GM18951 (cell line): Measurements from ENCODE around the gene C1orf159.
"Not testable (repeated sequence)": the region's sequence is repeated elsewhere in the genome, so short reads cannot be mapped to it uniquely, and the experiment has no call there.

Experiments used
- POLR2A ChIP-seq: IDR thresholded peaks from 4 replicates; pipeline ENCODE4 v1.6.1; 2011; ENCODE audit warnings: mild to moderate bottlenecking; ENCODE audit not compliant: insufficient read length, insufficient read depth; ENCODE audit errors: extremely low read depth
- in situ Hi-C: fragments of 300-500 bp; cut with MboI; formaldehyde crosslinking; loops from one replicate; pipeline ENCODE4 v1.12.0; 2022; ENCODE audit warnings: low sequenced_read_pairs, mixed read lengths, inconsistent platforms; ENCODE audit not compliant: unreplicated experiment

C1orf159 gene

DNA sequence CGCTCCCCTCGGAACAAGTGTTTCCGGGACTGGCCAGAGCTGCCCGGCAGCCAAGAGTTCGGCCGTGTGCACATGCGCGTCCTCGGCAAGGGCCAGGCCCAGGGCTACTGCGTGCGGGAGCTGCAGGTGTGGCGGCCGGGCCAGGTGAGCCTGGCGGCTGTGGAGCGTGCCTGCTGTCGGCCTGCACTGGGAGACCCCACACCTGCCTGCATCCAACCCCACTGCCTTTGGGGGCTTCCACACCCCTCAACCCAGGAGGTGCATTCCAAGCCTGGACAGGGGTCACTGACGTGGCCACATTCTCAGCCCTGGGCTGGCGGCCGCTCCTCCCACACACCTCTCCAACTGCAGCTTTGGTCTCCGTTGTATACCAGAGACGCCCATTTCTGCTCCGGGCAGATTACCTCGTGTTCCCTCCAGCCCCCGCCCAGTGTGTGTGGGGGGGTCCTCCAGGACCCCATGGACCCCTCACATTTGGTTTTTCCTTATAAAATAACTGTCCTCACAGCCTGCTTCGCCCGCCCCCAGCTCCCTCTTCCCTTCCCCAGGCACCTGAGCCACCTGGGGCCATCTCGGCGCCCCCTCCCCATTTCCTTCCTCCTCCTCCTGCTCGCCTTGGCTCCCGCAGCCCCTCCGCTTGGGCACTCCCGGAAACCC lies 47.9 kb downstream of the C1orf159 start:
- no peak for TF ChIP-seq POLR2A
- in situ Hi-C loops, result no loop called here

GRCh38 chr1:1067284-1067859 lies 48.5 kb downstream of the C1orf159 start:
- no peak for TF ChIP-seq POLR2A
- in situ Hi-C loops, result no loop called here

GRCh38 chr1:1066403-1067283 lies 49.2 kb downstream of the C1orf159 start:
- in situ Hi-C loops, result no loop called here
- TF ChIP-seq POLR2A, result no peak

GRCh38 chr1:1065940-1066304 lies 50.0 kb downstream of the C1orf159 start:
- in situ Hi-C loops, result not testable (repeated sequence)

GRCh38 chr1:1065265-1065939 lies 50.5 kb downstream of the C1orf159 start:
- in situ Hi-C loops, result no loop called here
- no peak for TF ChIP-seq POLR2A

GRCh38 chr1:1063945-1064831 lies 51.7 kb downstream of the C1orf159 start:
- TF ChIP-seq POLR2A, result peak; percentile 69
- in situ Hi-C loops, result no loop called here

- TF ChIP-seq POLR2A, result no peak
- in situ Hi-C loops, result no loop called here
Observed at GRCh38 chr1:1063261-1063944, 52.5 kb downstream of the C1orf159 start.

GRCh38 chr1:1062348-1063163 lies 53.3 kb downstream of the C1orf159 start:
- in situ Hi-C loops, result no loop called here
- no peak for TF ChIP-seq POLR2A

DNA sequence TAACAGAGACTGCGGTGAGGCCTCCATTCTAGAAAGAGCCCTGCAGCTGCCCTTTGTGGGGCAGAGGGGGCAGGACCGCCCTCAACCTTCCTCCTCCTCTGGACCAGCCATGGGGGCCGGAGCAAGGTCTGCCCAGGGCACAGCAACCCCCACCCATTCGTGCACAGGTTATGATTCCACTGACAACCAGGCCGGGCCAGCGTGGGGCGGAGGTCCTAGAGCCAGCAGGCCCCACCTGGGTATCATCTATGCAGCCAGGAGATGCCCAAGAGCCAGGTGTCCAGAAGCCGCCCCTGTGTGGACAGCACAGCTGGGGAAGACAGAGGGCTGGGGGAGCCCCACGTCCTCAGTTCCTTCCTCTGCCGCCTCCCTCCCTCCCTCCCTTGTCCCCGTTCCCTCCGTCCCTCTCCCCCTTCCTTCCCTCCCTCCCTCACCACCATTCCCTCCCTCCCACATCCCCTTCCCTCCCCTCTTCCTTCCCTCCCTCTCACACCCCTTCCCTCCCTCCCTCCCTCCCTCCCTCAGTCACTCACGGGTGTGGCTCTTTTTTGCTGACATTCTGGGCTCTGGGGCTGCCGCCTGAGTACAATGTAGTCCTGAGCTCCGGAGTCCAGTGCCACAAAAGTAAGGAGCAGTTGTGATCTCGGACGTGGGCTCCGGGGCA lies 54.1 kb downstream of the C1orf159 start:
- in situ Hi-C loops, result no loop called here
- no peak for TF ChIP-seq POLR2A

DNA sequence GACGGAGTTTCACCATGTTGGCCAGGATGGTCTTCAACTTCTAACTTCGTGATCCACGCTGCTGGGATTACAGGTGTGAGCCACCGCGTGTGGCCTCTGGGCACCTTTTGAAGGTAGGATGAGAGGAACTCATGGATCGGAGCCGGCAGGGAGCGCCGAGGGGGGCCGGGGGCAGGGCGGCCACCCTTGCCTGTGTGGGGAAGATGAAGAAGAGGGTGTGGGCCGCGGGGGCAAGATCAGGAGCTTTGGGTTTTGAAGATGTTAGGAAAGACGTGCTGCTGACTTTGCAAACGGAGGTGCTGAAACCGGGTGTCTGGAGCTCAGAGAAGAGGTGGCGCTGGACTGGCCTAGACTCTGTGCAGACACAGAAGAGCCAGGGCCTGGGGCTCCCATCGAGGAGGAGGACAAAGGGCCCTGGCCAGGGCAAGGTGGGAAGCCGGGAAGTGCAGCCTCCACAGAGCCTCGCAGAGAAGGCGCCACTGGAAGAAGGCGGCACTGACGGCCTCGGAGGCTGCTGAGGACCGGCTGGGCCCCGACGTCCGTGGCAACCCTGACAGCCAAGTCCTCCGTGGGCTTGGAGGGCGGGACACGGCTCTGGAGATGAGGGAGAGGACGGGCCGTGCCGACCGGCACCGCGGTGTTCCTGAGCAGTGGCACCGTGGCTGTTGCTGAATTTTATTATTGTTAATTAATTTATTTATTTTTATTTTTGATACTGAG lies 55.4 kb downstream of the C1orf159 start:
- in situ Hi-C loops, result no loop called here
- no peak for TF ChIP-seq POLR2A
